IMR-90 (cell line): ENCODE measurements around the gene MARCOL. TPM values are rescaled to one million over a fixed set of nuclear protein-coding genes. Genes with fewer than 3 reads are reported as not detected.

ENCODE experiments used
- ATAC-seq: fragments of 200-7000 bp; cut with Tn5 transposase; 2 replicates; pipeline ENCODE4 v1.9.1; 2020; ENCODE audit warnings: low read depth, mild to moderate bottlenecking, moderate library complexity
- BruUV-seq: library from RNA; stranded (reverse); fragments of 400-500 nt; replicated peaks from 2 replicates; lab custom pipeline; 2021; lab: Mats Ljungman, UMichigan
- CTCF ChIA-PET: fragments of 300-600 bp; formaldehyde crosslinking; extraction: SDS; loops from one replicate; lab custom pipeline; 2021; ENCODE audit warnings: antibody characterized with exemption; lab: Yijun Ruan, JAX
- POLR2A ChIA-PET: fragments of 300-600 bp; sonication (Branson Sonifier 250); formaldehyde crosslinking; loops from one replicate; lab custom pipeline; 2022; ENCODE audit warnings: antibody characterized with exemption; ENCODE audit not compliant: unreplicated experiment; lab: Charles Lee
- DNase-seq: peaks from one replicate; pipeline ENCODE4 v3.0.0; 2013
- H2AFZ ChIP-seq: replicated peaks from 2 replicates; pipeline ENCODE3; 2013; ENCODE audit warnings: low read length, mild to moderate bottlenecking; ENCODE audit not compliant: poor library complexity
- H2AK5ac ChIP-seq: 2 replicates; pipeline ENCODE4 v1.6.1; 2013; ENCODE audit warnings: low read depth, low read length, inconsistent platforms
- H2AK9ac ChIP-seq: replicated peaks from 2 replicates; pipeline ENCODE3; 2013; ENCODE audit warnings: mild to moderate bottlenecking, low read depth, low read length, moderate library complexity; ENCODE audit not compliant: poor library complexity
- H2BK120ac ChIP-seq: 2 replicates; pipeline ENCODE4 v1.6.1; 2013; ENCODE audit warnings: low read depth, low read length, inconsistent platforms
- H2BK15ac ChIP-seq: 3 replicates; pipeline ENCODE4 v1.6.1; 2013; ENCODE audit warnings: low read depth, low read length, inconsistent platforms
- H2BK20ac ChIP-seq: 2 replicates; pipeline ENCODE4 v1.6.1; 2013; ENCODE audit warnings: low read depth, mild to moderate bottlenecking, inconsistent platforms, low read length, moderate library complexity
- H2BK5ac ChIP-seq: 2 replicates; pipeline ENCODE4 v1.6.1; 2013; ENCODE audit warnings: mild to moderate bottlenecking, low read depth, low read length, inconsistent platforms; ENCODE audit not compliant: poor library complexity, severe bottlenecking
- H3K14ac ChIP-seq: replicated peaks from 2 replicates; pipeline ENCODE4 v1.6.1; 2013; ENCODE audit warnings: low read depth, low read length, inconsistent platforms
- H3K18ac ChIP-seq: 2 replicates; pipeline ENCODE4 v1.6.1; 2013; ENCODE audit warnings: low read depth, low read length, control low read depth
- H3K23ac ChIP-seq: 2 replicates; pipeline ENCODE4 v1.6.1; 2013; ENCODE audit warnings: low read depth, low read length, inconsistent platforms
- H3K27ac ChIP-seq: 2 replicates; pipeline ENCODE4 v1.5.1; 2013; ENCODE audit warnings: mild to moderate bottlenecking, control low read depth, low read length; ENCODE audit not compliant: insufficient read depth
- H3K27me3 ChIP-seq: 2 replicates; pipeline ENCODE4 v1.6.1; 2013; ENCODE audit warnings: low read length; ENCODE audit not compliant: control insufficient read depth, insufficient read depth
- H3K36me3 ChIP-seq: 2 replicates; pipeline ENCODE4 v1.6.1; 2013; ENCODE audit warnings: low read length, mixed read lengths; ENCODE audit not compliant: control insufficient read depth, insufficient read depth
- H3K4ac ChIP-seq: 2 replicates; pipeline ENCODE4 v1.6.1; 2013; ENCODE audit warnings: low read depth, low read length, inconsistent platforms
- H3K4me1 ChIP-seq: 2 replicates; pipeline ENCODE4 v1.6.1; 2013; ENCODE audit warnings: low read length, mixed read lengths; ENCODE audit not compliant: control insufficient read depth, insufficient read depth
- H3K4me2 ChIP-seq: 2 replicates; pipeline ENCODE4 v1.6.1; 2013; ENCODE audit warnings: low read depth, mild to moderate bottlenecking, control low read depth, low read length, moderate library complexity
- H3K4me3 ChIP-seq: 2 replicates; pipeline ENCODE4 v1.5.1; 2013; ENCODE audit warnings: low read depth, mild to moderate bottlenecking, control low read depth, low read length, moderate library complexity; ENCODE audit not compliant: insufficient read depth
- H3K56ac ChIP-seq: 2 replicates; pipeline ENCODE4 v1.6.1; 2013; ENCODE audit warnings: low read length, inconsistent platforms; ENCODE audit not compliant: insufficient read depth; ENCODE audit errors: extremely low read depth
- H3K79me1 ChIP-seq, 2 experiments: 2 replicates each; pipeline ENCODE4 v1.6.1; 2013; ENCODE audit warnings: low read length in 2 of 2, inconsistent platforms in 1 of 2, low read depth in 1 of 2
- H3K9ac ChIP-seq: 2 replicates; pipeline ENCODE4 v1.6.1; 2013; ENCODE audit warnings: low read depth, low read length, control low read depth
- H3K9me1 ChIP-seq: 2 replicates; pipeline ENCODE4 v1.6.1; 2013; ENCODE audit warnings: low read length, inconsistent platforms; ENCODE audit not compliant: insufficient read depth
- H3K9me3 ChIP-seq: 2 replicates; pipeline ENCODE4 v1.6.1; 2013; ENCODE audit warnings: low read length; ENCODE audit not compliant: control insufficient read depth, insufficient read depth
- H4K20me1 ChIP-seq: 2 replicates; pipeline ENCODE4 v1.6.1; 2013; ENCODE audit warnings: low read length, inconsistent platforms; ENCODE audit not compliant: insufficient read depth
- H4K5ac ChIP-seq: 2 replicates; pipeline ENCODE4 v1.6.1; 2013; ENCODE audit warnings: mild to moderate bottlenecking, low read depth, low read length, control low read depth
- H4K8ac ChIP-seq, 2 experiments: 2 replicates each; pipeline ENCODE4 v1.6.1; 2013; ENCODE audit warnings: low read depth in 2 of 2, low read length in 2 of 2, control low read depth in 1 of 2, inconsistent platforms in 1 of 2
- H4K91ac ChIP-seq: 2 replicates; pipeline ENCODE4 v1.6.1; 2013; ENCODE audit warnings: low read depth, low read length, inconsistent platforms; ENCODE audit not compliant: insufficient read depth
- BHLHE40 ChIP-seq: fragments of 150-350 bp; IDR thresholded peaks from 2 replicates; pipeline ENCODE4 v1.6.1; 2016; ENCODE audit warnings: mild to moderate bottlenecking, low read depth, low read length
- CEBPB ChIP-seq: IDR thresholded peaks from 2 replicates; pipeline ENCODE4 v1.6.1; 2012; ENCODE audit warnings: low read depth, low read length, improper control_type of control experiment
- CHD1 ChIP-seq: IDR thresholded peaks from 2 replicates; pipeline ENCODE4 v1.6.1; 2012; ENCODE audit warnings: low read depth, low read length, improper control_type of control experiment
- FOS ChIP-seq: fragments of 150-350 bp; IDR thresholded peaks from 2 replicates; pipeline ENCODE4 v1.6.1; 2016; ENCODE audit warnings: low read depth, low read length
- MAFK ChIP-seq: IDR thresholded peaks from 2 replicates; pipeline ENCODE4 v1.6.1; 2012; ENCODE audit warnings: low read depth, low read length, improper control_type of control experiment
- MAZ ChIP-seq: IDR thresholded peaks from 2 replicates; pipeline ENCODE4 v1.6.1; 2012; ENCODE audit warnings: low read depth, mild to moderate bottlenecking, low read length, improper control_type of control experiment, moderate library complexity, borderline replicate concordance
- MXI1 ChIP-seq: IDR thresholded peaks from 2 replicates; pipeline ENCODE4 v1.6.1; 2012; ENCODE audit warnings: low read depth, mild to moderate bottlenecking, low read length, moderate library complexity, borderline replicate concordance
- NFE2L2 ChIP-seq: fragments of 150-350 bp; IDR thresholded peaks from 2 replicates; pipeline ENCODE4 v1.6.1; 2016; ENCODE audit warnings: low read depth, mild to moderate bottlenecking, low read length
- POLR2A ChIP-seq: IDR thresholded peaks from 2 replicates; pipeline ENCODE4 v1.6.1; 2012; ENCODE audit warnings: mild to moderate bottlenecking, low read depth, low read length
- RAD21 ChIP-seq: IDR thresholded peaks from 2 replicates; pipeline ENCODE4 v1.6.1; 2012; ENCODE audit warnings: low read length, improper control_type of control experiment
- RCOR1 ChIP-seq: IDR thresholded peaks from 2 replicates; pipeline ENCODE4 v1.6.1; 2012; ENCODE audit warnings: mild to moderate bottlenecking, low read length, improper control_type of control experiment; ENCODE audit not compliant: insufficient replicate concordance
- RFX5 ChIP-seq: IDR thresholded peaks from 2 replicates; pipeline ENCODE4 v1.8.0; 2012; ENCODE audit warnings: low read depth, mild to moderate bottlenecking, low read length, moderate library complexity
- SMC3 ChIP-seq: fragments of 150-350 bp; IDR thresholded peaks from 2 replicates; pipeline ENCODE4 v1.6.1; 2016; ENCODE audit warnings: low read depth, mild to moderate bottlenecking, antibody characterized with exemption, low read length, moderate library complexity
- WGBS, 2 experiments: methylation state at CpG; one replicate each; pipeline versions ENCODE4 v1.1.5 to v1.1.7; 2013; ENCODE audit warnings: missing lambda C conversion rate in 2 of 2; ENCODE audit not compliant: insufficient read length in 1 of 2; ENCODE audit errors: extremely low coverage in 2 of 2; 5-methylcytosine and 5-hydroxymethylcytosine counted together
- dilution Hi-C: fragments of 300-500 bp; cut with HindIII; formaldehyde crosslinking; loops from one replicate; pipeline ENCODE4 v1.14.3; 2018; ENCODE audit warnings: low sequenced_read_pairs; ENCODE audit not compliant: unreplicated experiment
- in situ Hi-C: fragments of 300-500 bp; cut with MboI; formaldehyde crosslinking; loops from 3 replicates; pipeline ENCODE4 v1.14.3; 2019; ENCODE audit warnings: low sequenced_read_pairs, inconsistent platforms, mixed read lengths
- intact Hi-C: fragments of 100-400 bp; cut with micrococcal nuclease; formaldehyde crosslinking; loops from 2 replicates; pipeline ENCODE4 v1.10.0; 2022
- polyA plus RNA-seq, 3 experiments: library from polyadenylated mRNA; depleted of rRNA; stranded (reverse); fragments of >200 nt; gene quantifications; 2 replicates each; pipeline ENCODE4 v1.2.3, GENCODE V29; 2012; ENCODE audit warnings: low replicate concordance in 1 of 3
- total RNA-seq: library from RNA; depleted of rRNA; stranded (reverse); fragments of >200 nt; gene quantifications from 2 replicates; pipeline ENCODE4 v1.2.3, GENCODE V29; 2012
- TF ChIP-seq, protein P1 (sequence below): fragments of 150-350 bp; IDR thresholded peaks from 2 replicates; pipeline ENCODE4 v1.6.1; 2017; ENCODE audit warnings: mild to moderate bottlenecking, antibody characterized with exemption, low read length, low read depth
- TF ChIP-seq, protein P2 (sequence below): fragments of 150-350 bp; IDR thresholded peaks from 2 replicates; pipeline ENCODE4 v1.6.1; 2016; ENCODE audit warnings: low read depth, mild to moderate bottlenecking, low read length, moderate library complexity, borderline replicate concordance
- TF ChIP-seq, protein P3 (sequence below): conservative IDR thresholded peaks from 2 replicates; pipeline ENCODE4 v1.5.1; 2012; ENCODE audit warnings: mild to moderate bottlenecking, low read depth, low read length, improper control_type of control experiment

MARCOL gene
- total and polyA plus RNA-seq, 2 of the 4 experiments (the other 2 are of a cell fraction) = not detected

- BruUV-seq = no TSS peak
- intact Hi-C loops = no loop called here
- no peak overlapping the region for H3K4ac ChIP-seq
- no peak overlapping the region for H3K4me3 ChIP-seq
- no peak overlapping the region for H3K27ac ChIP-seq
- TF ChIP-seq CHD1 (no peak), MAFK (no peak), NFE2L2 (no peak), SMC3 (no peak), CEBPB (no peak), MXI1 (no peak), RAD21 (no peak), FOS (no peak), RCOR1 (no peak), MAZ (no peak), POLR2A (no peak), BHLHE40 (no peak), RFX5 (no peak)
- TF ChIP-seq, protein P1, sequence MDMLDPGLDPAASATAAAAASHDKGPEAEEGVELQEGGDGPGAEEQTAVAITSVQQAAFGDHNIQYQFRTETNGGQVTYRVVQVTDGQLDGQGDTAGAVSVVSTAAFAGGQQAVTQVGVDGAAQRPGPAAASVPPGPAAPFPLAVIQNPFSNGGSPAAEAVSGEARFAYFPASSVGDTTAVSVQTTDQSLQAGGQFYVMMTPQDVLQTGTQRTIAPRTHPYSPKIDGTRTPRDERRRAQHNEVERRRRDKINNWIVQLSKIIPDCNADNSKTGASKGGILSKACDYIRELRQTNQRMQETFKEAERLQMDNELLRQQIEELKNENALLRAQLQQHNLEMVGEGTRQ = no peak
- TF ChIP-seq, protein P2, sequence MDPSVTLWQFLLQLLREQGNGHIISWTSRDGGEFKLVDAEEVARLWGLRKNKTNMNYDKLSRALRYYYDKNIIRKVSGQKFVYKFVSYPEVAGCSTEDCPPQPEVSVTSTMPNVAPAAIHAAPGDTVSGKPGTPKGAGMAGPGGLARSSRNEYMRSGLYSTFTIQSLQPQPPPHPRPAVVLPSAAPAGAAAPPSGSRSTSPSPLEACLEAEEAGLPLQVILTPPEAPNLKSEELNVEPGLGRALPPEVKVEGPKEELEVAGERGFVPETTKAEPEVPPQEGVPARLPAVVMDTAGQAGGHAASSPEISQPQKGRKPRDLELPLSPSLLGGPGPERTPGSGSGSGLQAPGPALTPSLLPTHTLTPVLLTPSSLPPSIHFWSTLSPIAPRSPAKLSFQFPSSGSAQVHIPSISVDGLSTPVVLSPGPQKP = no peak
- TF ChIP-seq, protein P3, sequence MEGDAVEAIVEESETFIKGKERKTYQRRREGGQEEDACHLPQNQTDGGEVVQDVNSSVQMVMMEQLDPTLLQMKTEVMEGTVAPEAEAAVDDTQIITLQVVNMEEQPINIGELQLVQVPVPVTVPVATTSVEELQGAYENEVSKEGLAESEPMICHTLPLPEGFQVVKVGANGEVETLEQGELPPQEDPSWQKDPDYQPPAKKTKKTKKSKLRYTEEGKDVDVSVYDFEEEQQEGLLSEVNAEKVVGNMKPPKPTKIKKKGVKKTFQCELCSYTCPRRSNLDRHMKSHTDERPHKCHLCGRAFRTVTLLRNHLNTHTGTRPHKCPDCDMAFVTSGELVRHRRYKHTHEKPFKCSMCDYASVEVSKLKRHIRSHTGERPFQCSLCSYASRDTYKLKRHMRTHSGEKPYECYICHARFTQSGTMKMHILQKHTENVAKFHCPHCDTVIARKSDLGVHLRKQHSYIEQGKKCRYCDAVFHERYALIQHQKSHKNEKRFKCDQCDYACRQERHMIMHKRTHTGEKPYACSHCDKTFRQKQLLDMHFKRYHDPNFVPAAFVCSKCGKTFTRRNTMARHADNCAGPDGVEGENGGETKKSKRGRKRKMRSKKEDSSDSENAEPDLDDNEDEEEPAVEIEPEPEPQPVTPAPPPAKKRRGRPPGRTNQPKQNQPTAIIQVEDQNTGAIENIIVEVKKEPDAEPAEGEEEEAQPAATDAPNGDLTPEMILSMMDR = no peak
- H4K8ac ChIP-seq = no peak overlapping the region
- H3K9me3 ChIP-seq = no peaks in the 10 kb centered on the region
- dilution Hi-C loops = no loop called here
- no peak overlapping the region for H3K4me2 ChIP-seq
- POLR2A ChIA-PET = no interaction called here
- H3K9me1 ChIP-seq = no peaks in the 10 kb centered on the region
- H2BK5ac ChIP-seq = no peak overlapping the region
- no peaks in the 10 kb centered on the region for H3K27me3 ChIP-seq
- in situ Hi-C loops = no loop called here
- H2BK120ac ChIP-seq = no peak overlapping the region
- H4K20me1 ChIP-seq = no peaks in the 10 kb centered on the region
- H4K5ac ChIP-seq = no peak overlapping the region
- no peak overlapping the region for H2AK5ac ChIP-seq
- H3K18ac ChIP-seq = no peak overlapping the region
- H3K4me1 ChIP-seq = no peaks in the 10 kb centered on the region
- no peak overlapping the region for H3K9ac ChIP-seq
- H2AFZ ChIP-seq = no peak overlapping the region
- H3K36me3 ChIP-seq = no peaks in the 10 kb centered on the region
- no peak overlapping the region for H3K56ac ChIP-seq
- CTCF ChIA-PET = no interaction called here
- no peaks in the 10 kb centered on the region for H3K79me1 ChIP-seq
- H2BK15ac ChIP-seq = no peak overlapping the region
- no peak overlapping the region for H2AK9ac ChIP-seq
- no CpG with 5 or more reads among the region's 2 CpGs for WGBS, 2 experiments
- H3K14ac ChIP-seq = no peak overlapping the region
- H2BK20ac ChIP-seq = no peak overlapping the region
- H4K91ac ChIP-seq = no peak overlapping the region
- DNase-seq (no peak), ATAC-seq (no peak)
- no peak overlapping the region for H3K23ac ChIP-seq
These were observed 10.6 kb downstream of the MARCOL start for GRCh38 chr5:148248894-148249293.
